NCI-H2171 treated with DMSO at 0.1 percent for 48 hours (cell line): ENCODE data around the gene ICE1.
"Not testable (repeated sequence)": the region's sequence is repeated elsewhere in the genome, so short reads cannot be mapped to it uniquely, and the experiment has no call there.

Experiments used
- DNase-seq: peaks from one replicate; lab custom pipeline; 2025; lab: John Stamatoyannopoulos, UW

The ICE1 gene

GRCh38 chr5:5492087-5492933 lies 69.8 kb downstream of the ICE1 start:
- peak; percentile 71 for DNase-seq

DNA sequence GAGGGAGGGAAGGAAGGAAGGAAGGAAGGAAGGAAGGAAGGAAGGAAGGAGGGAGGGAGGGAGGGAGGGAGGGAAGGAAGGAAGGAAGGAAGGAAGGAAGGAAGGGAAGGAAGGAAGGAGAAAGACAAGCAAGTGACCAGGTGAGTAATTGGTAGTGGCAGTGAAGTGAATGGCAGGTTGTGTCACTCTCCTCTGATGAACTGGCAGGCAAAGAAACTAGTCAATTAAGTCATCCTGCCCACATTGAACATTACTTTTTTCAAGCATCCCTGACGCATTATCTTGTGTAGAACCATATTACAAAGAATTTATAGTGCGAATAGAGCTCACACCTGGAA lies 70.4 kb downstream of the ICE1 start:
- DNase-seq: not testable (repeated sequence)

DNA sequence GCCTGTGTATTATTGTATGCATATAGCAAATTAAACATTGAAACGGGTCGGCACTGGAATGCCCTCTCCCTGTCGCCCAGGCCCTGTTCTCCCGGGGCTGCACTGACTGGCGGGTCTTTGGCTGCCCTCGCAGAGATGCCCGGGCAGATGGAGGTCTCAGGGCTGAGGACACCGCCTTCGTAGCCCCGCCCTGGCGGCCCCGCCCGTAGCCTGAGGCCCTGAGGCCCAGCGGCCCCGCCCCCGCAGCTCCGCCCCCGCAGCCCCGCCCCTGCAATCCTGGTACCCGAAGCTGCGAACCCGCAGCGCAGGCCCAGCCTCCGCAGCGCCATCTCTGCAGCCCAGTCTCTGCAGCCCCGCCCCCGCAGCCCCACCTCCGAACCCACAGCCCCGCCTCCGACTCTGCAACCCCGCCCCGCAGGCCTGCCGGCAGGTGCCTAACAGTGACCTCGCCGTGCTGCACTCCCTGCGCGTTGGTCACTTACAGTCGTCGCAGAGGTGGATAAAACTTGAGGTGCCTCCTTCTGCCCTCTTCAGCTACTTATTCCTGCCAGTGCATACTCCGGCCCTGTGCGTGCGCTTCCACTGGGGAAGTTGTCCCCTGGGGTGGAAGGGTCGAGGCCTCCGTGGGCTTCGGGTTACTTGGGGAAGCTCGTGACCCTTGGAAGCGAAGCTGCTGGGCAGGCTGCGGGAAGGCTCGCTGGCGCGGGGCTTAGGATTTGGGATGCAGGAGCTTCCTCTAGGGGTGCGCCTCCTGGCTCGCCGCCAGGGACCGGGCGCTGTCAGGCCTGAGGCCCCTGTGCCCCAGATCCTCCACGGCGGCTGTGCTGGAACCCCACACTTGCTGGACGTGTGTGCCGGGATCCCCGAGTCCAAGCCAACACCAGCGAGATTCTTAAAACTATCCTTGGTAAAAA lies 72.3 kb downstream of the ICE1 start:
- DNase-seq: no peak

DNA sequence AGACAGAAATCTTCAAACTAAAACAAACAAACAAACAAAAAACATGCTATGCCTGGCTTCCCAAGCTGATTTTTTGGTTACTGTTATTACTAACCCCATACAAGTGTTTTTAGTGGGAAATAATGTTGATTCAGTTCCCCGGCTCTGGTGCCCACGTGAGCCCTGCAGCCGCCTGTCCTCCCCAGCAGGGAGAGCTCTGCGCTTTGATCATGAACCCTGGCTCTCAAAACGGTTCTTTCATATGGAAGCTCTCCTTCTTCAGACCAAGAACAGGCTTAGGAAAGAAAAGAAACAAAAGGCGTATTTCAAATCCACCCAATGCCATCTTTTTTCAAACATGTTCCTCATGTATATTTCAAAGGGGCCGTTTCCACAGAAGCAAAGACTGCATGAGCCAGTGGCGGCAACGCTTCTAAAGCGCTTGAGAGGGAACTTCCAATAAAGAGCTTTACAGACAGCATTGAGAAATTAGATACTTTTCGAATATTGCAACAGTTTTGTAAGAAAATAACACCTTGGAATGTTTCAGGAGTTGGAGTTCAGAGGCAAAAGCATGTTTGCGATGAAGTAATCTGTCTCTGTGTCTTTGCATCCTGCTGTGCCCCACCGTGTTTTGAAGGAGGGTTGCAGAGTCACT lies 74.8 kb downstream of the ICE1 start:
- peak; percentile 5 for DNase-seq

DNA sequence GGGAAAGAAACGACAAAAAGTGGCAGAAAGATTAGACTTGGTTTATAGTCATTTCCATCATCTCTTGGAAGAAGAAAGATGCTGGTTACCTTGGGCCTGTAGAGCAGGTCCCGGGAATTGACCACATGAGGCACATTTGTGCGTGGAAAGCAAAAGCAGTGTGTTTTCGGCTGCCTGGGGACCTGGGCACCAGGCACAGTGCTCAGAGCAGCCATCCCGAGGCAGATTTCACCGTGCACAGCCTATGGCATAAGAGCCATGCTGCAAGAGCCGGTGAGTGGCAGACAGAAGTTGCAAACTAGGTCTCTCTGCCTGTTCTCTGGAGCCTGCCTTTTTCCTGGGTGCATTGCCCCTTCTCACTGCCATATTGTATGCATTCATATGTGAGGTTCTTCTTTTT lies 77.0 kb downstream of the ICE1 start:
- DNase-seq: no peak

DNA sequence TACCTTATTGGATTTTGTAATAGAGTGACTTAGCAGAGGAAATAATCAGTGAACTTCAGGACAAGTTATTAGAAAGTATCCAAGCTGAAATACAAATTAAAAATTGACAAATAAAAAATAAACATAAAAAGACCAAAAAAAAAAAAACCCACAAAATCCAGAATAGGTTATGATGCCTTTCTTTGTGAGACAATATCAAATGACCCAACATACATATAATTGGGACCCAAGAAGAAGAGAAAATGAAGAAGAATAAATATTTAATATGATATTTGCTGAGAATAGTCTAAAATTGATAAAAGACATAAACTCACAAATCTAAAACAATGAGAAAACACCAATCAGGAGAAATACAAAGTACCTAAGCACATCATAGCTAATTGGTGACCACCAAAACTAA lies 81.8 kb downstream of the ICE1 start:
- DNase-seq: no peak

DNA sequence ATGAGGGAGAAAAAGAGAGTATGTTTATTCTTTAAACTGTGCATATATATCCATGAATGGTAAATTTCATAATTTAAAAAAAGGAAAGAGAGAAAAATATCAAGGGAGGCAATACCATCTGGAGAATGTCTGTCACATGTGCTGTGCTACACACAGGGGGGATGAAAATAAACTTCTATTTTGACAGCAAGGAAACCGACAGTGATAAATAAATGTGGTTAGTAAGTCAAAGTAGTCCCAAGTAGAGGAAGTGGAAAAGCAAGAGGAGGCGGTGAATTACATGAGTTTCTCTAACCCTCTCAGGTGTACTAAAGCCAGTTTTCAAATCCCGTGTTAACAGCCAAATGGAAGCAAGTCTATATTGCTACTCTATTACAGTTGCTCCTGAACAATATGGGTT lies 83.3 kb downstream of the ICE1 start:
- DNase-seq: no peak

- DNase-seq: no peak
Measured at GRCh38 chr5:5508391-5508790, 85.9 kb downstream of the ICE1 start.

DNA sequence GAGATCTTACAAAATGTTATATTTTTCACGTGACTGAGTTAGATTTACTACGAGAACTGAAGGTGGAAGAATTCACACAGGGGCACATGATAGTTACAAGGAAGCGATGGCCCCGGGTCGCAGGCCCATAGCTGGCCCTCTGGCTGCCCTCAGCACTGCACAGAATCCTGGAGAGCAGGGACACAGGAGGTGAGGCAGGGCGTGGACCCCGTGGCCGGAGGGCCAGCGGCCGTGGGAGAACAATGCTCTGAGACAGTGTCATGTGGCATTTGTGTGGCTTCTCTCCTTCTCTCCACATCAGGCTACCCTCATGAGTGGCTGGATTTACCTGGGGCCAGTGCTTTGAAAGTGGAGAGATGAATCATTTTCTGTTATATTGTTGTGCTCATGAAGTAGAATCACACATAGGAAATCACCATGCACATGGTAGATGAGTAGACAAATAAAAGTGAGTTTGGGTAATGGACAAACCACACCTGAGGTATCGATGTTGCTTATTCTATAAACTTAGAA lies 89.5 kb downstream of the ICE1 start:
- no peak for DNase-seq

DNA sequence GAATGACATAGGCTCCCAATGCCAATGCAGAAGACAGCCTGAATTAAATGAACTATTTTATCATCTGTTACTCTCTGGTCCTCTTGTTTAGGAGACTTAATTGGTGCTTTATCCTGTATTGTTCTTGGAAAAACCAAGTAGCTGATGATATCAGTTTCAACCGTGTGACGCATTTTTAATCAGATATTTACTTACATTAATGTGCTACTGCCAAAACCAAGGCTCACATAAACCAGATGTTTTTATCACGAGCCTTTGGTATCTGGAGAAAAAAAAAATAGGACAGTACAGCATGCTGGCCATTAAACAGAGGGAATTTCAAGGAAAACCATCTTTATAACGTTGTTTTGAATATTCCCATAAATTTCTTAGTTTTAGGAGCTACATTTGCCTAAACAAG lies 90.1 kb downstream of the ICE1 start:
- DNase-seq: no peak

DNA sequence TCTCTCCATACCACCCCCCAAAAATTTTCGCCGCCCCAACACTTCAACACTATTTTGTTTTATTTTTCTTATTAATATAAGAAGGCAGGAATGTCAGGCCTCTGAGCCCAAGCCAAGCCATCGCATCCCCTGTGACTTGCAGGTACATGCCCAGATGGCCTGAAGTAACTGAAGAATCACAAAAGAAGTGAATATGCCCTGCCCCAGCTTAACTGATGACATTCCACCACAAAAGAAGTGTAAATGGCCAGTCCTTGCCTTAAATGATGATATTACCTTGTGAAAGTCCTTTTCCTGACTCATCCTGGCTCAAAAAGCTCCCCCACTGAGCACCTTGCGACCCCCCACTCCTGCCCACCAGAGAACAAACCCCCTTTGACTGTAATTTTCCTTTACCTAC lies 98.1 kb downstream of the ICE1 start:
- DNase-seq: not testable (repeated sequence)

DNA sequence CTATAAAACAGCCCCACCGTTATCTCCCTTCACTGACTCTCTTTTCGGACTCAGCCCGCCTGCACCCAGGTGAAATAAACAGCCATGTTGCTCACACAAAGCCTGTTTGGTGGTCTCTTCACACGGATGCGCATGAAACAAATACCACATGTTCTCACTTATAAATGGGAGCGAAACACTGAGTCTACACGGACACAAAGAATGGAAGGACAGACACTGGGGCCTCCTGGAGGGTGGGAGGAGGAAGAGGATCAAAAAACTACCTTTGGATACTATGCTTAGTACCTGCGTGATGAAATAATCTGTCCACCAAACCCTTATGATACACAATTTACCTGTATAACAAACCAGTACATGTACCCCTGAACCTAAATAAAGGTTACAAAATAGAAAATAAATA lies 98.6 kb downstream of the ICE1 start:
- no peak for DNase-seq

DNA sequence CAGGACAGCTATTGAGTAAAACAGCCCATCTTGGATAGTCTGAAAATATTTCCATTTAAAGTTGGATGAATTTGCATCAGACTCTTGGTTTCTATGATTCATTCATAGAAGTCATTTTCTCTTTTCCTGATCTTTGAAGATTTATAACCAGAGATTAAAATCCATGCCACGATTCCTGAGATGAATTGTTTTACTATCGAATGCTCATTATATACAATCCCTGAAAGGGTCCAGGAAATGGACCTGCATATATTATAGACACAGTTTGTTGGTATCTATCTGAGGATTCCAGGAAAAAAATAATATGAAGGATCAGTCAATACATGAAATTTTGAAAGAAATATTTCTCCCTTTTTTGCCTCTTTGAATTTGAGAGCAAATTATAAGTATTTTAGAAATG lies 99.0 kb downstream of the ICE1 start:
- no peak for DNase-seq

DNA sequence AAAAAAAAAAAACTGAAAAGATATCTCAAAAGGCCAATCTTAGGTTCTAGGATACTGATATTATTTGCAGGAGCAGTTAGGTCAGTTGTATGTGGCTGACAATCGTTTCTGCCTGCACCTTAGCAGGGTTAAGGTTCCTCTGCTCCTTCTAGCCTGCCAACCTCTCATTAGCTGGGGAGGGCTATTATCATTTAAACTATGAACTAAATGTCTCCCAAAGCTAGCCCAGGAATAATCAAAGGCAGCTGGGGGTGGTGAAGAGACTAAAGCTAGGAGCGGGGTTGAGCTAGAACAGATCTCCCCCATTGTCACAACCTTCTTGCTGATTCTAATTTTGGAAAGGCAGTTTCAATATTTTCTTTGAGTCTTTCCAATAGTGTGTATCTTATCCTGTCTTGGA lies 99.9 kb downstream of the ICE1 start:
- no peak for DNase-seq

DNA sequence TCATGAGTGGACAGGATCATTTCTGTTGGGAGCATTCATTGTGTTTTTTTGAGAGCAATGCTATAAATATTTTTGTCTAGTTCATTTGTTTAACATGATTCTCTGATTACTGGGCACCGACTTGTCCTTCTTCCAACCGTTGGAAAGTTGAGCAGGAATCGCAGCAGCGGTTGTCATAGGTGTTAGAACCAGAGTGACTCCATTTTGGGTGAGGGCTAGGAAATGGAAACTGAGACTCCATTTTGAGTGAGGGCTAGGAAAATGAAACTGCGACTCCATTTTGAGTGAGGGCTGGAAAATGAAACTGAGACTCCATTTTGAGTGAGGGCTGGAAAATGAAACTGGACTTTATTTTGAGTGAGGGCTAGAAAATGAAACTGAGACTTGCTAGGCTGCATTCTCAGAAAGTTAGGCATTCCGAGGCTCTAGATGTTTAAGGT lies 100.6 kb downstream of the ICE1 start:
- DNase-seq: no peak

DNA sequence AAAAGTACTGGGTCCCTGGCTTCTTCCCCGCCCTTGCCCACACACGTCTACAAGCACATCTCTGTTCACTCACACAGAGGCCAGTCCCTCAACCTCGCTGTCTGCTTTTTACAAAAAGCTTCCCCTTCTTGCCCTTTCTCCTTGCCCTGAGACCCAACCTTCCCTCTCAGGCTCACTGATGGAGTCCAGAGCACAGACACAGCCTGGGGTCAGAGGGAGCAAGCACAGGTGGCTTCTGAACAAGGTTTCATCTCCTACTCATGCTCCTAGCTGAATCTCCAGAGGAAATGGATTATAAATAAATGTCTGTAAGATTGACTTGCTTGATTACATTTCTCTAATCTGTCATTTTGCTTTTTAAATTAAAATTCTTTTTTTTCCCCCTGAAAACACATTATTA lies 101.8 kb downstream of the ICE1 start:
- DNase-seq: no peak

GRCh38 chr5:5531371-5531770 lies 108.9 kb downstream of the ICE1 start:
- no peak for DNase-seq

DNA sequence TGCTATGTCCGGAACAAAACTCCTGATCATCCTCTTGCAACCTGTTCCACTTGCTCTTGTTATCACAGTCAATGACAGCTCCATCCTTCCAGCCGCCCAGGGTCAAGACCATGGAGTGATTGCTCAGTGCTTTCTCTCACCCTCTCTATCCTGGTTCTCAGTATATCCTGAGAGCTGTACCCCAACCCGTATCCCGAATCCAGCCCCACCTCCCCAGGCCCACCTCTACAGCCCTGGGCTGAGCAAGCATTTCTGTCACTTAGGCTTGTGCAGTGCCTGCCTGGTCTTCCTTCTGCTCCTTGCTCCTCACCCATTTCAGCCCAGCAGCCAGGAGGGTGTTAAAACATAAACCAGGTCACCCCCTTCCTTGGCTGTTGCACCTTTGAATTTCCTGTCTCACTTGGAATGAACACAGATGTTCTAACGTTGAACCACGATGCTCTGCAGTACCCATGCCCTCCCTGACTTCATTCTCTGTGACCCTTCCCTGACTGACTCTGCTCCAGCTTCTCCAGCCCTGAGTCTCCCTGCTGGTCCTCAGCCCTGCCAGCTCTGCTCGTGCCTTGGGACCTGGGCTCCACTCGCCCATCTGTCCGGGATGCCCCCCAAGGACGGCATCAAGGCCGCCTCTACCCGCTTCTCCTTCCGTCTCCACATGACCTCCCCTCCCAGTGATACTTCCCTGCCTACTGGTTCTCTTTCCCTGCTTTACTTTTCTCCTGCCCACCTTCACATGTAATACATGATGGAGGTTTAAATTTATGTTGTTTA lies 110.0 kb downstream of the ICE1 start:
- DNase-seq: no peak

- no peak for DNase-seq
Measured at GRCh38 chr5:5533927-5534326, 111.5 kb downstream of the ICE1 start.

- no peak for DNase-seq
Measured at GRCh38 chr5:5534333-5534732, 111.9 kb downstream of the ICE1 start.

DNA sequence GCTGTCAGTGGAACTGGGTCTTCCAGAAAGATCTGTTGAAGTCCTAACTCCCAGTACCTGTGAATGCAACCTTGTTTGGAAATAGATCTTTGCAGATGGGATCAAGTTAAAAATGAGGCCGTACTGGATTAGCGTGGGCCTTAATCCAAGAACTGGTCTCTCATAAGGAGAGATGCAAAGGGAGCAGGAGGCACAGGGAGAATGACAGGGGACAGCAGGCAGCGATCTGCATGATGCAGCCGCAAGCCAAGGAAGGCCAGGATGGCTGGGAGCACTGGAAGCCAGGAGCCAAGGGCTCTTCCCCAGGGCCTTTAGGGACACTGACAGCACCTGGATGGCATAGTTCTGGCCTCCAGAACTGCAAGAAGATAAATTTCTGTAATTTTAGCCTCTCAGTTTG lies 114.4 kb downstream of the ICE1 start:
- no peak for DNase-seq

GRCh38 chr5:5537426-5537825 lies 114.9 kb downstream of the ICE1 start:
- no peak for DNase-seq
